NB4 (cell line): ENCODE measurements around the gene MKS1.

Source experiments
- CTCF ChIP-seq: IDR thresholded peaks from one replicate; pipeline ENCODE4 v1.5.1; 2012; ENCODE audit warnings: low read depth, low read length
- MAX ChIP-seq: IDR thresholded peaks from 2 replicates; pipeline ENCODE4 v1.6.1; 2011; ENCODE audit warnings: low read depth, low read length
- POLR2A ChIP-seq: IDR thresholded peaks from 2 replicates; pipeline ENCODE4 v1.6.1; 2011; ENCODE audit warnings: mild to moderate bottlenecking; ENCODE audit not compliant: insufficient read length; ENCODE audit errors: extremely low read depth

GRCh38 chr17:58262149-58262548, 43.1 kb upstream of the MKS1 start:
- TF ChIP-seq CTCF = no peak
- TF ChIP-seq POLR2A = no peak
- TF ChIP-seq MAX = no peak
